Esophagus muscularis mucosa (tissue), 4 donors: ENCODE data around the gene C6orf62. TPM values are rescaled to one million over a fixed set of nuclear protein-coding genes. Genes with fewer than 3 reads are reported as not detected.
"Not testable (repeated sequence)": the region's sequence is repeated elsewhere in the genome, so short reads cannot be mapped to it uniquely, and the experiment has no call there.

Experiments used
- DNase-seq: peaks from one replicate; pipeline ENCODE4 v3.0.0-alpha.2; 2017; ENCODE audit errors: extremely low spot score
- H3K27ac ChIP-seq, 4 donors: fragments of 200-600 bp; sonication (generic); replicated peaks in 1 of 4; 1 replicate in 3 of 4; 2 replicates in 1 of 4; pipeline ENCODE4 v1.5.1; 2016 to 2019; ENCODE audit warnings: mild to moderate bottlenecking in 1 of 4
- H3K27me3 ChIP-seq, 4 donors: fragments of 200-600 bp; sonication (generic); one replicate each; pipeline versions ENCODE4 v1.5.1 to v1.6.0; 2016 to 2019
- H3K36me3 ChIP-seq, 4 donors: fragments of 200-600 bp; sonication (generic); one replicate each; pipeline ENCODE4 v1.5.1; 2016 to 2019
- H3K4me1 ChIP-seq, 4 donors: fragments of 200-600 bp; sonication (generic); one replicate each; pipeline ENCODE4 v1.5.1; 2016 to 2019
- H3K4me3 ChIP-seq, 4 donors: fragments of 200-600 bp; sonication (generic); 1 replicate in 2 of 4; 2 replicates in 2 of 4; pipeline ENCODE4 v1.5.1; 2016 to 2019; ENCODE audit warnings: mild to moderate bottlenecking in 4 of 4, moderate library complexity in 1 of 4
- H3K9me3 ChIP-seq, 4 donors: fragments of 200-600 bp; sonication (generic); 1 replicate in 3 of 4; 2 replicates in 1 of 4; pipeline ENCODE4 v1.5.1; 2016 to 2019
- CTCF ChIP-seq, 3 experiments: fragments of 200-600 bp in 2 of 3; fragments of 450-650 bp in 1 of 3; sonication (generic) in 2 of 3; IDR thresholded peaks; one replicate each; pipeline ENCODE4 v1.5.1; 2017 to 2019; ENCODE audit warnings: antibody characterized with exemption in 3 of 3, mild to moderate bottlenecking in 2 of 3, moderate library complexity in 1 of 3
- EP300 ChIP-seq: sonication (generic); formaldehyde crosslinking; IDR thresholded peaks from one replicate; pipeline ENCODE4 v1.6.1; 2017; ENCODE audit warnings: antibody characterized with exemption
- POLR2A ChIP-seq: fragments of 450-650 bp; IDR thresholded peaks from one replicate; pipeline ENCODE4 v1.6.1; 2017; ENCODE audit warnings: antibody characterized with exemption, moderate library complexity, mild to moderate bottlenecking, low read depth
- POLR2AphosphoS5 ChIP-seq, 2 donors: sonication (generic); formaldehyde crosslinking; IDR thresholded peaks; one replicate each; pipeline ENCODE4 v1.6.1; 2017; ENCODE audit warnings: antibody characterized with exemption in 2 of 2
- WGBS: methylation state at CpG from one replicate; pipeline ENCODE4 v1.1.5; 2018; 5-methylcytosine and 5-hydroxymethylcytosine counted together
- intact Hi-C: fragments of 100-400 bp; cut with DNase I; formaldehyde crosslinking; loops from one replicate; pipeline ENCODE4 v1.15.1; 2023
- total RNA-seq, 4 donors: library from RNA; depleted of rRNA; stranded (reverse); fragments of >200 nt; gene quantifications; one replicate each; pipeline versions ENCODE4 v1.1.0 to v1.2.1, GENCODE V29; 2016

The C6orf62 gene
- total RNA-seq, 4 donors from 2014 or later, result 30.7 to 50.5 (median 40.9) TPM

- Histone ChIP-seq H3K27ac (no peak overlapping the region), H3K36me3 (no peaks in the 10 kb centered on the region), H3K9me3 (no peaks in the 10 kb centered on the region), H3K4me3 (no peak overlapping the region), H3K4me1 (no peaks in the 10 kb centered on the region), H3K27me3 (no peaks in the 10 kb centered on the region)
- intact Hi-C loops, result no loop called here
- peak; percentile 29 for DNase-seq
- 72% methylated on average over 2 of the region's 2 CpGs for WGBS
- TF ChIP-seq CTCF (IDR thresholded peaks at IDR 0.05) (no peak), EP300 (no peak), POLR2AphosphoS5 (IDR thresholded peaks at IDR 0.05) (no peak), POLR2A (no peak)
These were observed 33.5 kb upstream of the C6orf62 start for GRCh38 chr6:24752503-24752902.

GRCh38 chr6:24750878-24751277 is 31.9 kb upstream of the C6orf62 start:
- H3K27ac ChIP-seq, H3K27me3 ChIP-seq, intact Hi-C loops, H3K9me3 ChIP-seq, DNase-seq, H3K4me1 ChIP-seq, H3K4me3 ChIP-seq, H3K36me3 ChIP-seq: not testable (repeated sequence)
- 70% methylated on average over 3 of the region's 3 CpGs for WGBS

GRCh38 chr6:24749297-24749696 is 30.3 kb upstream of the C6orf62 start:
- H3K27ac ChIP-seq, result no peak overlapping the region
- WGBS, result 61% methylated on average over 3 of the region's 3 CpGs
- no peaks in the 10 kb centered on the region for H3K4me1 ChIP-seq
- H3K4me3 ChIP-seq, result no peak overlapping the region
- H3K36me3 ChIP-seq, result no peaks in the 10 kb centered on the region
- TF ChIP-seq CTCF (IDR thresholded peaks at IDR 0.05) (no peak), EP300 (no peak), POLR2AphosphoS5 (IDR thresholded peaks at IDR 0.05) (no peak), POLR2A (no peak)
- H3K27me3 ChIP-seq, result no peaks in the 10 kb centered on the region
- no peak for DNase-seq
- no peaks in the 10 kb centered on the region for H3K9me3 ChIP-seq
- intact Hi-C loops, result no loop called here

- no peak for DNase-seq
- WGBS, result 66% methylated on average over 5 of the region's 5 CpGs
- H3K27ac ChIP-seq, result no peak overlapping the region
- no peak overlapping the region for H3K4me3 ChIP-seq
- H3K9me3 ChIP-seq, result no peaks in the 10 kb centered on the region
- intact Hi-C loops, result no loop called here
- H3K4me1 ChIP-seq, result no peaks in the 10 kb centered on the region
- H3K27me3 ChIP-seq, result no peaks in the 10 kb centered on the region
- H3K36me3 ChIP-seq, result no peaks in the 10 kb centered on the region
- TF ChIP-seq CTCF (IDR thresholded peaks at IDR 0.05) (no peak), EP300 (no peak), POLR2A (no peak), POLR2AphosphoS5 (IDR thresholded peaks at IDR 0.05) (no peak)
These were observed 26.0 kb upstream of the C6orf62 start for GRCh38 chr6:24744911-24745310.

GRCh38 chr6:24743944-24744335 is 25.0 kb upstream of the C6orf62 start:
- no peaks in the 10 kb centered on the region for H3K4me1 ChIP-seq
- no peak overlapping the region for H3K4me3 ChIP-seq
- H3K27me3 ChIP-seq, result no peaks in the 10 kb centered on the region
- peak overlapping the region in 2 of 4 donors; percentile 25 to 35 for H3K27ac ChIP-seq
- 90% methylated on average over 3 of the region's 3 CpGs for WGBS
- TF ChIP-seq POLR2A (no peak), POLR2AphosphoS5 (IDR thresholded peaks at IDR 0.05) (no peak), CTCF (IDR thresholded peaks at IDR 0.05) (no peak), EP300 (no peak)
- no peaks in the 10 kb centered on the region for H3K36me3 ChIP-seq
- intact Hi-C loops, result no loop called here
- H3K9me3 ChIP-seq, result no peaks in the 10 kb centered on the region
- no peak for DNase-seq
